ENCODE results near the gene BEND6. TPM values are rescaled to one million over a fixed set of nuclear protein-coding genes. Genes with fewer than 3 reads are reported as not detected.

The BEND6 gene
- total and polyA plus RNA-seq, 10 of the 15 experiments (the other 5 are each of a cell fraction or from before 2014, with no cell fraction given): 0.79 to 2.8 (median 1.6) TPM

DNA sequence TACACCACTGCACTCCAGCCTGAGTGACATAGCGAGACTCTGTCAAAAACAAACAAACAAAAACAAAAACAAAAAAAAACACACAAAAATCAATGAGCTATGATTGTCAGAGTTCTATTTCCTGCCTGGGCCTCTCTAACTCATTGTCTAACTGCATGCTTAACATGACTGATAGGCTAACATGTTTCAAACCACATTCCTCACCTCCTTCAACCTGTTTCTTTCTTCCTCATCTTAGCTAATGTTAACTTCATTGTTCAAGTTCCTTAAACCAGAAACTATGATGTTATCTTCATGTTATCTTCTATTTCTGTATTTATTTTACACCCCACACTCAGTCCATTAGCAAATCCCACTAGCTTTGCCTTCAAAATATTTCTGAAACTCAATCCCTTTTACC, 41.5 kb downstream of the BEND6 start:
- Histone ChIP-seq H3K4me3 (no peak overlapping the region), H3K4me2 (ENCODE audit: control insufficient read depth, insufficient read depth) (no peak overlapping the region), H3K27ac (ENCODE audit: control insufficient read depth, insufficient read depth) (no peak overlapping the region), H3K4me1 (ENCODE audit: control insufficient read depth, insufficient read depth, low read length) (no peaks in the 10 kb centered on the region), H3K79me2 (ENCODE audit: control insufficient read depth, insufficient read depth, low read length) (no peaks in the 10 kb centered on the region), H2AFZ (ENCODE audit: control insufficient read depth, low read depth, low read length) (no peak overlapping the region), H3K36me3 (ENCODE audit: control insufficient read depth in 2 of 2, insufficient read depth in 2 of 2, low read length in 1 of 2) (no peaks in the 10 kb centered on the region), H3K27me3 (replicated peaks in 1 of 2; ENCODE audit: control insufficient read depth in 2 of 2, insufficient read depth in 2 of 2, low read length in 1 of 2) (no peaks in the 10 kb centered on the region), H3K9ac (ENCODE audit: control insufficient read depth, insufficient read depth, low read length) (no peak overlapping the region), H4K20me1 (ENCODE audit: control insufficient read depth, insufficient read depth) (no peaks in the 10 kb centered on the region), H3K9me3 (replicated peaks; ENCODE audit: control insufficient read depth, insufficient read depth, low read length) (peaks cover 2% of the 10 kb centered on the region; the same call in 1 of the 3 replicates)
- CTCF ChIA-PET: interaction anchor here (1.1 to 1.9 kb wide), 3 partner anchors 13 to 41 kb away, joined by 3 to 7 read pairs (median 4); partner anchors contain the start of gene BEND6
- SMC1A ChIA-PET (ENCODE audit: uncharacterized antibody, unreplicated experiment): interaction anchor here (1.5 kb wide), 1 partner anchor 92 kb away, joined by 3 read pairs; no protein-coding TSS in a partner anchor
- BruUV-seq (replicated peaks): no TSS peak
- TF ChIP-seq, protein P1, sequence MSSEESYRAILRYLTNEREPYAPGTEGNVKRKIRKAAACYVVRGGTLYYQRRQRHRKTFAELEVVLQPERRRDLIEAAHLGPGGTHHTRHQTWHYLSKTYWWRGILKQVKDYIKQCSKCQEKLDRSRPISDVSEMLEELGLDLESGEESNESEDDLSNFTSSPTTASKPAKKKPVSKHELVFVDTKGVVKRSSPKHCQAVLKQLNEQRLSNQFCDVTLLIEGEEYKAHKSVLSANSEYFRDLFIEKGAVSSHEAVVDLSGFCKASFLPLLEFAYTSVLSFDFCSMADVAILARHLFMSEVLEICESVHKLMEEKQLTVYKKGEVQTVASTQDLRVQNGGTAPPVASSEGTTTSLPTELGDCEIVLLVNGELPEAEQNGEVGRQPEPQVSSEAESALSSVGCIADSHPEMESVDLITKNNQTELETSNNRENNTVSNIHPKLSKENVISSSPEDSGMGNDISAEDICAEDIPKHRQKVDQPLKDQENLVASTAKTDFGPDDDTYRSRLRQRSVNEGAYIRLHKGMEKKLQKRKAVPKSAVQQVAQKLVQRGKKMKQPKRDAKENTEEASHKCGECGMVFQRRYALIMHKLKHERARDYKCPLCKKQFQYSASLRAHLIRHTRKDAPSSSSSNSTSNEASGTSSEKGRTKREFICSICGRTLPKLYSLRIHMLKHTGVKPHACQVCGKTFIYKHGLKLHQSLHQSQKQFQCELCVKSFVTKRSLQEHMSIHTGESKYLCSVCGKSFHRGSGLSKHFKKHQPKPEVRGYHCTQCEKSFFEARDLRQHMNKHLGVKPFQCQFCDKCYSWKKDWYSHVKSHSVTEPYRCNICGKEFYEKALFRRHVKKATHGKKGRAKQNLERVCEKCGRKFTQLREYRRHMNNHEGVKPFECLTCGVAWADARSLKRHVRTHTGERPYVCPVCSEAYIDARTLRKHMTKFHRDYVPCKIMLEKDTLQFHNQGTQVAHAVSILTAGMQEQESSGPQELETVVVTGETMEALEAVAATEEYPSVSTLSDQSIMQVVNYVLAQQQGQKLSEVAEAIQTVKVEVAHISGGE (CRISPR knock-in tag; IDR thresholded peaks at IDR 0.05): no peak
- TF ChIP-seq, protein P2, sequence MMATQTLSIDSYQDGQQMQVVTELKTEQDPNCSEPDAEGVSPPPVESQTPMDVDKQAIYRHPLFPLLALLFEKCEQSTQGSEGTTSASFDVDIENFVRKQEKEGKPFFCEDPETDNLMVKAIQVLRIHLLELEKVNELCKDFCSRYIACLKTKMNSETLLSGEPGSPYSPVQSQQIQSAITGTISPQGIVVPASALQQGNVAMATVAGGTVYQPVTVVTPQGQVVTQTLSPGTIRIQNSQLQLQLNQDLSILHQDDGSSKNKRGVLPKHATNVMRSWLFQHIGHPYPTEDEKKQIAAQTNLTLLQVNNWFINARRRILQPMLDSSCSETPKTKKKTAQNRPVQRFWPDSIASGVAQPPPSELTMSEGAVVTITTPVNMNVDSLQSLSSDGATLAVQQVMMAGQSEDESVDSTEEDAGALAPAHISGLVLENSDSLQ (IDR thresholded peaks at IDR 0.05): 0 out of 2 replicates have a peak, but pooled peaks have one; percentile 27
- 0% methylated on average over 1 of the region's 1 CpG for WGBS (ENCODE audit: insufficient coverage, insufficient replicate concordance, low lambda C conversion rate, missing lambda C conversion rate)
- in situ Hi-C loops (cut with MboI): no loop called here
- no peak for DNase-seq (ENCODE audit: low read depth, low spot score)
- FAIRE-seq: no peak
- intact Hi-C loops (cut with micrococcal nuclease; ENCODE audit: unreplicated experiment): no loop called here
- POLR2A ChIA-PET: no interaction called here
- 0 out of 3 replicates have a peak, but pooled peaks have one; percentile 22 for ATAC-seq
- RAD21 ChIA-PET (ENCODE audit: unreplicated experiment): interaction anchor here (0.6 kb wide), 1 partner anchor 126 kb away, joined by 4 read pairs; no protein-coding TSS in a partner anchor
